Sciatic nerve (tissue), 2 donors: Measurements from ENCODE around the gene PTRH1. TPM values are rescaled to one million over a fixed set of nuclear protein-coding genes. Genes with fewer than 3 reads are reported as not detected.

Source experiments
- ATAC-seq: fragments of 200-7000 bp; cut with Tn5 transposase; one replicate; pipeline ENCODE4 v1.9.1; 2020; ENCODE audit warnings: mild to moderate bottlenecking, moderate library complexity
- DNase-seq: peaks from one replicate; pipeline ENCODE4 v3.0.0-alpha.2; 2020; ENCODE audit warnings: low spot score
- intact Hi-C: fragments of 100-400 bp; cut with DNase I; formaldehyde crosslinking; loops from one replicate; pipeline ENCODE4 v1.14.2; 2022
- total RNA-seq: library from RNA; stranded (reverse); fragmentation: NEBNext Ultra II Directional; extraction: Animal tissue kit (Norgen Biotek cat#: 25700); gene quantifications from one replicate; pipeline ENCODE4 v1.2.1, GENCODE V29; 2021
- donor health status: DM: no; HTN: no; CAD: no.
- donor health status: DM: no; HTN: no; CAD: no.

The PTRH1 gene
- total RNA-seq, 1 donor from 2014 or later, result 10.3 TPM

DNA sequence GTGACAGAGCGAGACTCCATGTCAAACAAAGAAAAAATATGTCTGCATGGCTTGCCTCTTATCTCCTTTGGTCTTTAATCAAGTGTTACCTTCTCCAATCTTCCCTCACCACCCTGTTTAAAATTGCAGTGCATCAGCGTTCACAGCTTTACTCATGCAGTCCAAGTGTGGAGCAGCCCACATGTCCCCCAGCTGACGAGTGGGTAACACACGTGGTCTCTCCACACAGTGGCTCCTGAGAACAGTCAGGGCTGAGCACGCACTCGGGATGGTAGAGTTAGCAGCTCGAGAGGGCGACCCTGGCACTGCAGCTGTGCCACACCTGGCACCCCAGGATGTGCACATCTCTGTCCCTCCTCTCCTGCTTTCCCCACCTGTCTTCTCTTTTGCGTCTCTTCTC, 34.6 kb downstream of the PTRH1 start:
- DNase-seq (no peak), ATAC-seq (no peak)
- intact Hi-C loops, result no loop called here

DNA sequence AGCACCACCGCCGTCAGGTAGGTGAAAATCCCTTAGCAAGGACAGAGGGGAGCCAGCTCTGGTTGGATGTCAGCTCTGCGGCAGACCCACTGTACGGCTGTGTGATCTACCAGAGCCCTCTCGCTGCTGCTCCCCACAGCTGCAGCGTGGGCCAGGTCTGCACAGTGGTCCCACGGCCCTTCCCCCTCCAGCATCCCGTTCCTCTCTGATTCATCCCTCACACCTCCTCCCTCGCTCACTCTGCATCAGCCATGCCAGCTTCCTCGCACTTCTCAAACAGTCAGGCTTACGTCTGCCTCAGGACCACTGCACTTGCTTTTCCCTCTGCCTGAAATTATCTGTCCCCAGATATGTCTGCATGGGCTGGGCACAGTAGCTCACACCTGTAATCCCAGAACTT, 35.2 kb downstream of the PTRH1 start:
- DNase-seq (no peak), ATAC-seq (no peak)
- intact Hi-C loops, result no loop called here

DNA sequence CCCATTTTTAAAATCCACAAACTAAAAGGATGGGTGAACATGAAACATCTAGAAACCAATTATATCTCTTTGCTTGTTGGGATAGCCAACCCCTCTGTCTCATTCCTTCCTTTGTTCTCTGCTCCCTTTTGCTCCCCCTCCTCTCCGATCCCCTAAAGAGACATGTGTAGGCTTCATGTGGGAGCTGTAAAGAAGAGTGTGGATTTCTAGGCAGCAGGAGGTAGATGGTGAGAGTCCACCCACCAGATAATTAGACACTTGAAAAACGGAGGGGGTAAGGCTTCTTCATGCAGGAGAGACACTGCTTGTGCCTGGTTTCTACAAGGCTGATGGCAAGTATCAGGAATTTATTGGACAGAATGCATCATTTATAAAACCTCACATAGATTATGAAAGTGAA, 36.0 kb downstream of the PTRH1 start:
- ATAC-seq (no peak), DNase-seq (no peak)
- intact Hi-C loops, result no loop called here

DNA sequence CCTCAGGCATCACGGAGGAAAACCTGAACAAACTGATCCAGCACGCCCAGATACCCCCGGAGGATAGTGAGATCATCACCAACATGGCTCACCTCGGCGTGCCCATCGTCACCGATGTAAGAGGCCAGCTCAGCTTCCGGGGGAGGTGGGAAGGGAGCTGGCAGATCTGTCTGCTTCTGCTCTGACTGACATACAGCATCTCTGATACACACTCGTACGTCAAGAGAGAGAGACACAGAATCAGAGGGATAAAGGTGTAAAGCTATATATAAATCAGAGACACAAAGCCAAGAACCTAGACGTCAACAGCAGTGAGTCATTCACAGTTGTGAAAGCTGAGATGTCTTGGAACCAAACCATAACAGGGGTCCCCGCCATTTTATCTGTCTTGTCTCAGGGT, 38.8 kb downstream of the PTRH1 start:
- intact Hi-C loops, result no loop called here
- ATAC-seq, result no peak
- DNase-seq, result no peak

DNA sequence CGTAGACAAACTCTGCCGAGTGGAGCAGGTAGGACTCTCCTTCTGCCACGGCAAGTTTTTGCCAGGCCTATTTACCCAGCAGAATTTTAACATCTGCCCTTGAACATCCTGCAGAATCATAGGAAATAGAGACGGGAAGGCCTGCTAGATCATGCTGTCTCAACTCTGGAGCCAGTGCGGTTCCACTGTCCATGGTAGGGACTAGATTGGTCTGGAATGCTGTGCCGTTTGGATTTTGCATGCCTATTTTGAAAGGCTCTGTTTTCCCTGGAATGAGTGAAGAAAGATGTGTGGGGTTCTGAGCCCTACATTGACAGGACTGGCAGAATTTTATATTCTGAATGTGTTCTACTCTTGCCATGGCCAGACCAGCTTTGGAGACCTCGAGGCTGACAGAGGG, 42.2 kb downstream of the PTRH1 start:
- no peak for ATAC-seq
- no peak for DNase-seq
- intact Hi-C loops, result no loop called here

DNA sequence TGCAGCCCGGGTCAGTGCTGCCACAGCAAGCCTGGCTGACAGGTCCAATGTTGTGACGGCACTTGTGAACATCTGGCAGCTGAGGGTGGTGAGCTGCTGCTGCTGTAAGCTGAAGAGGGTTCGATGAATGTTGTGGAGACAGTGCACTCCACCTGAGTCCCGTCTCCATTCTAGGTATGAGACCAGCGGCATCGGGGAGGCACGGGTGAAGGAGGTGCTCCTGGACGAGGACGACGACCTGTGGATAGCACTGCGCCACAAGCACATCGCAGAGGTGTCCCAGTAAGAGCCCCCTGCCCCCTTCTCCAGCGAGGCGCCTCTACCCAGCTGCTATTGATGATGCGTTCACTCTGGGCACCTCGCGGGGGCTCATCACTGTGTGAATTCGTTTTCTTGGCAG, 47.6 kb downstream of the PTRH1 start:
- DNase-seq, result no peak
- no peak for ATAC-seq
- intact Hi-C loops, result loop anchor here (2.0 kb wide), 1 partner anchor 69 kb away; no protein-coding TSS in a partner anchor

DNA sequence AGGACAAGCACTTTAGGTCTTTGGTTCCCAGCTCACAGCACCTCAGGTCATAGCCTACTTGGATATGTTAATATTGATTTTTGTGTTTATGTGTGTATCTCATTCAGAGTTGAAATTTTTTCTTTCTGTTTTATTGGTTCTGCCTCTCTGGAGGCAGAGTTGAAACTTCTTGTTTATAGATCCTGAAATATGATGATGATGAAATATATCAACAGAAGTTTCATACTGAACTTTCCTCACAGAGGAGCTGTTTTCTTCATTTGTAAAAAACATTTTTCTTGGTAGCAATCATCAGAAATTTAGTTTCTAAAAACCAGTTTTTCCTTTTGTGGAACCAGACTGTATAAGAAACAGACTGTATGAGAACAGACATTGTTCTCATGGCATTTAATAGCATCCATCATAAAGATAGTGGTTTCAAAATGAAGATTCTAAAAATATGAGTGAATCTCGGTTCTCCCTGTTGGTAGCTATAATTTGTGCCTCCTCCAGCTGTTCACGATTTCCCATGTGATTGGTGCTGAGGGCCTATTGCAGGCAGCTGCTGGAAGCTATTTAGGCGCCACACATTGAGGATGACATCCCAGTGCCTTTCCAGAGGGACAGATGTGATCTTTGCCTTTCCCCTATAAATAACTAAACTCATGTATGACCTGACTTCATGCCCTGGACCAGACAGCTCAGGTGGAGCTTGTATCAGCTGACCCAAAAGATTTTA, 48.2 kb downstream of the PTRH1 start:
- peak; percentile 54 for ATAC-seq
- DNase-seq, result no peak
- intact Hi-C loops, result loop anchor here (2.0 kb wide), 1 partner anchor 68 kb away; no protein-coding TSS in a partner anchor

DNA sequence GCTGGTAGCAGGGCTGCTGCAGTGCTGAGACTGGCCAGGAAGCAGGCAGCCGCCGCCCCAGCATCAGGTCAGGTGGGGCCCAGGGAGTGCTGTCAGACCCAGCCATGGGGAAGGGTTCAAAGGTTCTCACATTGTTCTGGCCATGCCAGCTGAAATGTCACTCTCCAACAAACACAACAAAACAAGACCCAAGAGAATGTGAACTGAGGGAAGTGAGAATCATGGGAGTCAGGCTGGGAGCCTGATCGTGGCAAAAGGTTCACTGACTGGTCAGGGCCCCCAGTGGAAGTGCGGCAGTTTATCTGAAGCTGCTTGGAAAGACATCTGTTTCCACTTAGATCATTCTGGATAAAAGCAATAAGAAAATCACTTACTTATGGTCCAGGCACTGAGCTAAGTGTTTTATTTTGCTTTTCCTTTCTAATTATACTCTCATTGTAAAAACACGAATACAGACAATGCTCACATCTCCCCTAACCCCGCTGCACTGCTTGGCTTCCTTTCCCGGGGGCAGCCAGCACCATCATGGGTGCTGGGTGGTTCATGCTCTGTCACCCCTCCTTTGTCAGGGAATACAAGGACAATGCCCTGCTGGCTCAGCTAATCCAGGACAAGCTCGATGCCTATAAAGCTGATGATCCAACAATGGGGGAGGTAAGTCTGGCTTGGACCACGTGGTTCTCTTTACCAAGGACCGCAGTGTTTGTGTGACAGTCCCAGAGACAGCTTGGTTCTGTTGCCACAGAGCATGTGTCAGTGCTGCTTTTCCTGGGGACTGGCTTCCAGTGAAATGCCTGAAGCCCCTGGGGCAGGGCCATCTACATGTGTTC, 50.6 kb downstream of the PTRH1 start:
- DNase-seq, result peak; percentile 60
- peak; percentile 81 for ATAC-seq
- intact Hi-C loops, result no loop called here

DNA sequence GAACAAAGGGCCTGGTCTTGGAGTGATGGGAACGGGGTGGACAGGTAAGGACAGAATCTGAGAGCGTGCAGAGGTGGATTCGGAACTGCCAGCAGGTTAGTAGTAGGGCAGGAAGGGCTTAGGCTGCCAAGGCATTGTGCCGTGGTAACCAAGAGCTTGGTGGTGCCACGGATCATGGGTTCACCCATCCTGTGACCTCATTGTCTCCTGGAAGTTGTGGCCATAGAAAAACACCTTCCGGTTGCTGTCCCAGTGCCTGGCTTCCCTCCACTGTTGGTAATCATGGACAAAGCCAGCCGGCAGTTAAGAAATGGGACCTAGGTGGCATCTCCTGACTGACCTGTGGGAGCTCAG, 51.2 kb downstream of the PTRH1 start:
- DNase-seq, result peak; percentile 48
- ATAC-seq, result peak; percentile 8
- intact Hi-C loops, result no loop called here

Other genes with a start within 250 kb of the PTRH1 start
- gene STXBP1, start 103.4 kb downstream of the PTRH1 start, total RNA-seq, result 113 TPM
- gene CFAP157, start 8.7 kb downstream of the PTRH1 start, total RNA-seq, result 0.80 TPM
- 0.13 TPM for gene TTC16, start 416 bp upstream of the PTRH1 start, total RNA-seq
- 6.8 TPM for gene TOR2A, start 19.6 kb upstream of the PTRH1 start, total RNA-seq
- gene SH2D3C, start 63.0 kb upstream of the PTRH1 start, total RNA-seq, result 22.6 TPM
- 127 TPM for gene CDK9, start 70.4 kb upstream of the PTRH1 start, total RNA-seq
- 69.7 TPM for gene FPGS, start 87.2 kb upstream of the PTRH1 start, total RNA-seq
- gene ENG, start 139.0 kb upstream of the PTRH1 start, total RNA-seq, result 285 TPM
- gene AK1, start 162.0 kb upstream of the PTRH1 start, total RNA-seq, result 61.0 TPM
- 108 TPM for gene ST6GALNAC6, start 183.9 kb upstream of the PTRH1 start, total RNA-seq
- gene ST6GALNAC4, start 201.4 kb upstream of the PTRH1 start, total RNA-seq, result 19.6 TPM
- gene PIP5KL1, start 215.1 kb upstream of the PTRH1 start, total RNA-seq, result 2.0 TPM
- 24.6 TPM for gene DPM2, start 222.2 kb upstream of the PTRH1 start, total RNA-seq